ENCODE measurements around the gene HNRNPUL2.

DNA sequence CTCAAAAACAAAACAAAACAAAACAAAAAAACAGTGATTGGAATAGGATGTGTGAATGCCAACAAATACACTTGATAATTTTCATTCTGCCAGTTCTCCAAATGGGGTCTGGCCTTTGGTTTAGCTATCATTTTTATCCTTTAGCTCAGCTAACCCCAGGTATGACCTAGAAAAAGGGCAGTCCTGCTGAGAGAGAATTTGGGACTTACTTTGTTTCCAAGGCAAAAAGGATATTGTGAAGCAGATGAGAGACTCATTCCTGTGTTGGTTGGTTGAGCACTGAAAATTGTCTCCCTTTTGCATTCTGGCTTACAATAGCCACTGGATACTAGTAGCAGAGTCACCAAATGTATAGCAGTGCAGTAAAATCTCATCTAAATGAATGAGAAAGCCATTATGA lies 9.9 kb upstream of the HNRNPUL2 start:
- TF ChIP-seq ZFP3 (CRISPR knock-in tag; IDR thresholded peaks at IDR 0.05) (no peak), TOX (CRISPR knock-in tag; IDR thresholded peaks at IDR 0.05; ENCODE audit: borderline replicate concordance) (no peak), ZNF70 (CRISPR knock-in tag; IDR thresholded peaks at IDR 0.05) (no peak), ZC3H10 (CRISPR knock-in tag; IDR thresholded peaks at IDR 0.05) (no peak), ZFP30 (CRISPR knock-in tag; IDR thresholded peaks at IDR 0.05) (no peak), POU6F1 (CRISPR knock-in tag; IDR thresholded peaks at IDR 0.05; ENCODE audit: borderline replicate concordance, low read depth) (no peak), ESRRG (CRISPR knock-in tag; IDR thresholded peaks at IDR 0.05) (no peak), SNAI2 (CRISPR knock-in tag; IDR thresholded peaks at IDR 0.05) (no peak), RARB (CRISPR knock-in tag; IDR thresholded peaks at IDR 0.05) (no peak), ISL1 (CRISPR knock-in tag; IDR thresholded peaks at IDR 0.05) (no peak)
- TF ChIP-seq, protein P1, sequence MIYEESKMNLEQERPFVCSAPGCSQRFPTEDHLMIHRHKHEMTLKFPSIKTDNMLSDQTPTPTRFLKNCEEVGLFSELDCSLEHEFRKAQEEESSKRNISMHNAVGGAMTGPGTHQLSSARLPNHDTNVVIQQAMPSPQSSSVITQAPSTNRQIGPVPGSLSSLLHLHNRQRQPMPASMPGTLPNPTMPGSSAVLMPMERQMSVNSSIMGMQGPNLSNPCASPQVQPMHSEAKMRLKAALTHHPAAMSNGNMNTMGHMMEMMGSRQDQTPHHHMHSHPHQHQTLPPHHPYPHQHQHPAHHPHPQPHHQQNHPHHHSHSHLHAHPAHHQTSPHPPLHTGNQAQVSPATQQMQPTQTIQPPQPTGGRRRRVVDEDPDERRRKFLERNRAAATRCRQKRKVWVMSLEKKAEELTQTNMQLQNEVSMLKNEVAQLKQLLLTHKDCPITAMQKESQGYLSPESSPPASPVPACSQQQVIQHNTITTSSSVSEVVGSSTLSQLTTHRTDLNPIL (CRISPR knock-in tag; IDR thresholded peaks at IDR 0.05; ENCODE audit: low read depth), result no peak

Measured in SK-N-SH treated with all-trans-retinoic acid at 6 μM for 48 hours (cell line).